GM18505 (cell line): ENCODE data around the gene BRINP3.

Source experiments
- ATAC-seq: cut with Tn5 transposase; IDR thresholded peaks from one replicate; pipeline ENCODE4 v1.9.1; 2021; ENCODE audit not compliant: unreplicated experiment
- POLR2A ChIP-seq: IDR thresholded peaks from 4 replicates; pipeline ENCODE4 v1.6.1; 2011; ENCODE audit warnings: borderline replicate concordance; ENCODE audit not compliant: insufficient read depth, insufficient read length; ENCODE audit errors: extremely low read depth

The BRINP3 gene

GRCh38 chr1:190475421-190476141 lies 2.1 kb downstream of the BRINP3 start:
- TF ChIP-seq POLR2A, result no peak
- ATAC-seq, result no peak

GRCh38 chr1:190474650-190475211 lies 2.9 kb downstream of the BRINP3 start:
- no peak for TF ChIP-seq POLR2A

GRCh38 chr1:190474010-190474409 lies 3.7 kb downstream of the BRINP3 start:
- ATAC-seq, result no peak
- TF ChIP-seq POLR2A, result no peak

More at GRCh38 chr1:190474650-190475211, 2.9 kb downstream of the BRINP3 start:
- no peak for ATAC-seq

GRCh38 chr1:190472494-190472893 lies 5.2 kb downstream of the BRINP3 start:
- no peak for ATAC-seq
- TF ChIP-seq POLR2A, result no peak

- ATAC-seq, result no peak
- TF ChIP-seq POLR2A, result no peak
These were observed 5.6 kb downstream of the BRINP3 start for GRCh38 chr1:190472042-190472441.

GRCh38 chr1:190464690-190465089 lies 13.0 kb downstream of the BRINP3 start:
- no peak for ATAC-seq
- TF ChIP-seq POLR2A, result no peak

- ATAC-seq, result no peak
- TF ChIP-seq POLR2A, result no peak
These were observed 21.5 kb downstream of the BRINP3 start for GRCh38 chr1:190456129-190456528.

GRCh38 chr1:190455631-190456030 lies 22.0 kb downstream of the BRINP3 start:
- no peak for ATAC-seq
- no peak for TF ChIP-seq POLR2A

- no peak for ATAC-seq
- no peak for TF ChIP-seq POLR2A
These were observed 24.1 kb downstream of the BRINP3 start for GRCh38 chr1:190453550-190453949.

- ATAC-seq, result no peak
These were observed 25.3 kb downstream of the BRINP3 start for GRCh38 chr1:190452272-190452848.

GRCh38 chr1:190444464-190444863 lies 33.2 kb downstream of the BRINP3 start:
- no peak for ATAC-seq
- no peak for TF ChIP-seq POLR2A

More at GRCh38 chr1:190452272-190452848, 25.3 kb downstream of the BRINP3 start:
- no peak for TF ChIP-seq POLR2A

GRCh38 chr1:190439447-190439846 lies 38.2 kb downstream of the BRINP3 start:
- TF ChIP-seq POLR2A, result no peak
- no peak for ATAC-seq

GRCh38 chr1:190436615-190437014 lies 41.0 kb downstream of the BRINP3 start:
- TF ChIP-seq POLR2A, result no peak
- no peak for ATAC-seq

- ATAC-seq, result no peak
- TF ChIP-seq POLR2A, result no peak
These were observed 47.7 kb downstream of the BRINP3 start for GRCh38 chr1:190429932-190430331.
